ENCODE data around the gene GSG1.
A peak's percentile ranks its signal among the peaks of the same experiment; 100 is the strongest.

The GSG1 gene

GRCh38 chr12:13099844-13100604, 3.4 kb downstream of the GSG1 start:
- peaks cover 9% of the 10 kb centered on the region for H3K27me3 ChIP-seq (ENCODE audit: control insufficient read depth, insufficient read depth, low read length)
- no peaks in the 10 kb centered on the region for H3K36me3 ChIP-seq (ENCODE audit: control insufficient read depth, low read depth, low read length)
- no peak overlapping the region for H3K27ac ChIP-seq (ENCODE audit: low read length)
- peak overlapping the region; percentile 68 for H3K4me3 ChIP-seq (ENCODE audit: low read length)
- peak overlapping the region; percentile 81 for H3K9ac ChIP-seq (ENCODE audit: low read length)
- peaks cover 29% of the 10 kb centered on the region for H3K4me1 ChIP-seq (ENCODE audit: control insufficient read depth, low read depth, low read length)
- H3K9me3 ChIP-seq (ENCODE audit: control insufficient read depth, low read depth, low read length), result no peaks in the 10 kb centered on the region

GRCh38 chr12:13099066-13099843, 4.2 kb downstream of the GSG1 start:
- Histone ChIP-seq H3K9ac (ENCODE audit: low read length) (no peak overlapping the region), H3K9me3 (ENCODE audit: control insufficient read depth, low read depth, low read length) (no peaks in the 10 kb centered on the region), H3K4me1 (ENCODE audit: control insufficient read depth, low read depth, low read length) (peaks cover 29% of the 10 kb centered on the region), H3K27me3 (ENCODE audit: control insufficient read depth, insufficient read depth, low read length) (peaks cover 9% of the 10 kb centered on the region), H3K27ac (ENCODE audit: low read length) (no peak overlapping the region), H3K4me3 (ENCODE audit: low read length) (no peak overlapping the region), H3K36me3 (ENCODE audit: control insufficient read depth, low read depth, low read length) (no peaks in the 10 kb centered on the region)

- Histone ChIP-seq H3K4me1 (ENCODE audit: control insufficient read depth, low read depth, low read length) (peaks cover 26% of the 10 kb centered on the region), H3K27me3 (ENCODE audit: control insufficient read depth, insufficient read depth, low read length) (peaks cover 9% of the 10 kb centered on the region), H3K9me3 (ENCODE audit: control insufficient read depth, low read depth, low read length) (no peaks in the 10 kb centered on the region), H3K9ac (ENCODE audit: low read length) (no peak overlapping the region), H3K36me3 (ENCODE audit: control insufficient read depth, low read depth, low read length) (no peaks in the 10 kb centered on the region), H3K4me3 (ENCODE audit: low read length) (no peak overlapping the region), H3K27ac (ENCODE audit: low read length) (no peak overlapping the region)
Measured at GRCh38 chr12:13097491-13098011, 5.9 kb downstream of the GSG1 start.

GRCh38 chr12:13095266-13095995, 8.0 kb downstream of the GSG1 start:
- peaks cover 17% of the 10 kb centered on the region for H3K4me1 ChIP-seq (ENCODE audit: control insufficient read depth, low read depth, low read length)
- no peaks in the 10 kb centered on the region for H3K9me3 ChIP-seq (ENCODE audit: control insufficient read depth, low read depth, low read length)
- H3K27ac ChIP-seq (ENCODE audit: low read length), result no peak overlapping the region
- H3K9ac ChIP-seq (ENCODE audit: low read length), result no peak overlapping the region
- no peaks in the 10 kb centered on the region for H3K36me3 ChIP-seq (ENCODE audit: control insufficient read depth, low read depth, low read length)
- H3K27me3 ChIP-seq (ENCODE audit: control insufficient read depth, insufficient read depth, low read length), result no peaks in the 10 kb centered on the region
- H3K4me3 ChIP-seq (ENCODE audit: low read length), result no peak overlapping the region

- Histone ChIP-seq H3K9ac (ENCODE audit: low read length) (no peak overlapping the region), H3K27ac (ENCODE audit: low read length) (no peak overlapping the region), H3K9me3 (ENCODE audit: control insufficient read depth, low read depth, low read length) (no peaks in the 10 kb centered on the region), H3K4me1 (ENCODE audit: control insufficient read depth, low read depth, low read length) (peaks cover 15% of the 10 kb centered on the region), H3K4me3 (ENCODE audit: low read length) (no peak overlapping the region), H3K27me3 (ENCODE audit: control insufficient read depth, insufficient read depth, low read length) (no peaks in the 10 kb centered on the region), H3K36me3 (ENCODE audit: control insufficient read depth, low read depth, low read length) (no peaks in the 10 kb centered on the region)
Measured at GRCh38 chr12:13094367-13094766, 9.1 kb downstream of the GSG1 start.

- Histone ChIP-seq H3K4me3 (ENCODE audit: low read length) (no peak overlapping the region), H3K27ac (ENCODE audit: low read length) (no peak overlapping the region), H3K4me1 (ENCODE audit: control insufficient read depth, low read depth, low read length) (peaks cover 19% of the 10 kb centered on the region), H3K9ac (ENCODE audit: low read length) (no peak overlapping the region), H3K36me3 (ENCODE audit: control insufficient read depth, low read depth, low read length) (no peaks in the 10 kb centered on the region), H3K27me3 (ENCODE audit: control insufficient read depth, insufficient read depth, low read length) (no peaks in the 10 kb centered on the region), H3K9me3 (ENCODE audit: control insufficient read depth, low read depth, low read length) (no peaks in the 10 kb centered on the region)
Measured at GRCh38 chr12:13093848-13094220, 9.6 kb downstream of the GSG1 start.

- Histone ChIP-seq H3K9ac (ENCODE audit: low read length) (no peak overlapping the region), H3K4me1 (ENCODE audit: control insufficient read depth, low read depth, low read length) (peaks cover 20% of the 10 kb centered on the region), H3K4me3 (ENCODE audit: low read length) (no peak overlapping the region), H3K36me3 (ENCODE audit: control insufficient read depth, low read depth, low read length) (no peaks in the 10 kb centered on the region), H3K27ac (ENCODE audit: low read length) (no peak overlapping the region), H3K27me3 (ENCODE audit: control insufficient read depth, insufficient read depth, low read length) (no peaks in the 10 kb centered on the region), H3K9me3 (ENCODE audit: control insufficient read depth, low read depth, low read length) (no peaks in the 10 kb centered on the region)
Measured at GRCh38 chr12:13093191-13093847, 10.1 kb downstream of the GSG1 start.

- no peaks in the 10 kb centered on the region for H3K36me3 ChIP-seq (ENCODE audit: control insufficient read depth, low read depth, low read length)
- H3K27ac ChIP-seq (ENCODE audit: low read length), result no peak overlapping the region
- no peaks in the 10 kb centered on the region for H3K27me3 ChIP-seq (ENCODE audit: control insufficient read depth, insufficient read depth, low read length)
- H3K9ac ChIP-seq (ENCODE audit: low read length), result no peak overlapping the region
- no peak overlapping the region for H3K4me3 ChIP-seq (ENCODE audit: low read length)
- H3K9me3 ChIP-seq (ENCODE audit: control insufficient read depth, low read depth, low read length), result no peaks in the 10 kb centered on the region
- H3K4me1 ChIP-seq (ENCODE audit: control insufficient read depth, low read depth, low read length), result peaks cover 31% of the 10 kb centered on the region
Measured at GRCh38 chr12:13091832-13092231, 11.6 kb downstream of the GSG1 start.

- no peaks in the 10 kb centered on the region for H3K9me3 ChIP-seq (ENCODE audit: control insufficient read depth, low read depth, low read length)
- no peaks in the 10 kb centered on the region for H3K36me3 ChIP-seq (ENCODE audit: control insufficient read depth, low read depth, low read length)
- peaks cover 34% of the 10 kb centered on the region for H3K4me1 ChIP-seq (ENCODE audit: control insufficient read depth, low read depth, low read length)
- no peak overlapping the region for H3K4me3 ChIP-seq (ENCODE audit: low read length)
- no peak overlapping the region for H3K27ac ChIP-seq (ENCODE audit: low read length)
- H3K9ac ChIP-seq (ENCODE audit: low read length), result no peak overlapping the region
- H3K27me3 ChIP-seq (ENCODE audit: control insufficient read depth, insufficient read depth, low read length), result no peaks in the 10 kb centered on the region
Measured at GRCh38 chr12:13090054-13090453, 13.4 kb downstream of the GSG1 start.

- peak overlapping the region; percentile 43 for H3K27ac ChIP-seq (ENCODE audit: low read length)
Measured at GRCh38 chr12:13088496-13088895, 15.0 kb downstream of the GSG1 start.

GRCh38 chr12:13087766-13088165, 15.7 kb downstream of the GSG1 start:
- no peaks in the 10 kb centered on the region for H3K27me3 ChIP-seq (ENCODE audit: control insufficient read depth, insufficient read depth, low read length)
- no peaks in the 10 kb centered on the region for H3K9me3 ChIP-seq (ENCODE audit: control insufficient read depth, low read depth, low read length)
- H3K4me1 ChIP-seq (ENCODE audit: control insufficient read depth, low read depth, low read length), result peaks cover 34% of the 10 kb centered on the region
- H3K27ac ChIP-seq (ENCODE audit: low read length), result peak overlapping the region; percentile 43
- peak overlapping the region; percentile 20 for H3K9ac ChIP-seq (ENCODE audit: low read length)
- peak overlapping the region; percentile 29 for H3K4me3 ChIP-seq (ENCODE audit: low read length)
- peaks cover 4% of the 10 kb centered on the region for H3K36me3 ChIP-seq (ENCODE audit: control insufficient read depth, low read depth, low read length)

More at GRCh38 chr12:13088496-13088895, 15.0 kb downstream of the GSG1 start:
- no peaks in the 10 kb centered on the region for H3K9me3 ChIP-seq (ENCODE audit: control insufficient read depth, low read depth, low read length)
- no peaks in the 10 kb centered on the region for H3K27me3 ChIP-seq (ENCODE audit: control insufficient read depth, insufficient read depth, low read length)
- H3K4me3 ChIP-seq (ENCODE audit: low read length), result peak overlapping the region; percentile 29
- H3K36me3 ChIP-seq (ENCODE audit: control insufficient read depth, low read depth, low read length), result no peaks in the 10 kb centered on the region
- peak overlapping the region; percentile 20 for H3K9ac ChIP-seq (ENCODE audit: low read length)
- H3K4me1 ChIP-seq (ENCODE audit: control insufficient read depth, low read depth, low read length), result peaks cover 34% of the 10 kb centered on the region

All from iPS-18a (cell line).